HG03175 (cell line): Measurements from ENCODE around the gene MPL.

ENCODE experiments used
- ATAC-seq: cut with Tn5 transposase; IDR thresholded peaks from one replicate; pipeline ENCODE4 v1.9.1; 2021; ENCODE audit warnings: mild to moderate bottlenecking, moderate library complexity; ENCODE audit not compliant: unreplicated experiment

MPL gene

DNA sequence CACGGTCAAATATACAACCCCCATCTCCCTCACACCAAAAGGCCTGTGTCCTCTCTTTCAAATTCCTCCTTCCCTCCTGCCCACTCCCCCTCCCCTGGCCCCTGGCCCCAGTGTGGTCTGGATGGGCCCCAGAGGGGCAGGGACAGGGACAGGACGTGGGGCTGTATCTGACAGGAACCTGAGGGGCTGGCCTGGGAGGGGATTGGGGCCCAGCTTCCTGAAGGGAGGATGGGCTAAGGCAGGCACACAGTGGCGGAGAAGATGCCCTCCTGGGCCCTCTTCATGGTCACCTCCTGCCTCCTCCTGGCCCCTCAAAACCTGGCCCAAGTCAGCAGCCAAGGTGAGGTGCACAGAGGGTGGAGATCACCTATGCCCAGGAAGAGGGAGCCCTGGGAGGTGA is at the start of gene MPL:
Gene MPL (plus strand): TSS at position 231 of the 400 bp plus-strand sequence. CDS start 31 bp downstream, at position 262.
- ATAC-seq = no peak

DNA sequence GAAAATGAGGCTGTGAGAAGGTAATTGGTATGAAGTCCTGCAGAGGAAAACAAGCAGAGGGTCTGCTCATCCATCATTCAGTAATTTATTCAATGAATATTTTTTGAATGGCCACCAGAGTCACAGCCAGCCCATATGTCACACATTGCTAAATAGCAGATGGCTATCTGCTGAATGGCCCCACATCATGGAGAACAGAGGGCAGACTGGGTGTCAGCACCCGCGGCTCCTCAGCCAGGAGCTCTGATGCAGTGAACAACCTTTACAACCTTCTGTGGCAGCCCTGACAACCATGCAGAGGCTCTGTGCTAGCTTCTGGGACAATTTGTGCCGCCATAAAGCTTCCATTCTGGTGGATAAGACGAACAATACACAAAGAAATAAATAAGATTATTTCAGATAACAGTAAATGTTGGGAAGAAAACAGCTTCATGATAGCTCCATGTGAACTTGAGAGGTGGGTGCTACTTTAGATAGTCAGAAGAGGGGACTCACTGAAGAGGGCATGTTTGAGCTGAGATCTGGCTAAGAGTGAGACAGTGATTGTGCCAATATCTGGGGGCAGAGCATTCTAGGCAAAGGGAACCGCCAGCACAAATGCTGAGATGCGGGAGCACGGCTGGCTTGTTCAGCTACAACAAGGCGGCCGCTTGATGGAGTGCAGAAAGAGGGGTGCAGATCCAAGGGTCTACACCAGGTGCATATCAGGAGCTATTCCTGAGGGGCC is 49.4 kb upstream of the MPL start:
- ATAC-seq = no peak

DNA sequence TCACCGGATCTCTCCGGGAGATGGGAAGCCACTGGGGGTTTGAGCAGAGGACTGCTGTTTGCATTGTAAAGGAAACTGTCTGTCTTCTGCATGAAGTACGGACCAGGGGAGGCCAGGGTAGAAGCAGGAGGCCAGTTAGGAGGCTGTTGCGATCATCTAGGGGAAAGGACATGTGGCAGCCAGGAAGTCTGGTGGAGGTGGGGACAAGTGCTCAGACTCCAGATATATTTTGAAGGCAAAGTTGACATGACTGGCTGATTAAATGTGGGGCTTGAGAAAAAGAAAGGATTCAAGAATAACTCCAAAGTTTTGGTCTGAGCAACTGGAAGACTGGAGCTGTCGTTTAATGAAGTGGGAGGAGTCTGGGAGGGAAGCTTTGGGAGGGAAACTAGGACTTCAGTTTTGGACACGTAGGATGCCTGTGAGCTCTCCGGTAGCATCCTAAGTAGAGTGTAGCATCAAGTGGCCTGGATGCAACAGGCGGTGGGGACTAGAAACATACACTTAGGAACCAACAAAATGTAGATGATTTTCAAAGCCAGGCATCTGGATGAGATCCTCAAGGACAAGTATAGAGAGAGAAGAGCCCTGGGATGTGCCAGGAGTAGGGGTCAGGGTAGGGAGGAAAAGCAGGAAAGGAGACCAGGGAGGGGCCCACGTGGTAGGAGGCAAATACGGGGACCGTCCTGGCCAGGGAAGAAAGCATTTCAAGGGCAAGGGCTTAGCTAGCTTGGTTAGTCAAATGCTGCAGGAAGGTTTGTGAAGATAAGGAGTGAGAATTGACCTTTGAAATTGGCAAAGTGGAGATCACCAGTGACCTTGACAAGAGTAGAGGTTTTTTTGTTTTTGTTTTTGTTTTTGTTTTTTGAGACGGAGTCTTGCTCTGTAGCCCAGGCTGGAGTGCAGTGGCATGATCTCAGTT is 48.6 kb upstream of the MPL start:
- ATAC-seq = no peak

DNA sequence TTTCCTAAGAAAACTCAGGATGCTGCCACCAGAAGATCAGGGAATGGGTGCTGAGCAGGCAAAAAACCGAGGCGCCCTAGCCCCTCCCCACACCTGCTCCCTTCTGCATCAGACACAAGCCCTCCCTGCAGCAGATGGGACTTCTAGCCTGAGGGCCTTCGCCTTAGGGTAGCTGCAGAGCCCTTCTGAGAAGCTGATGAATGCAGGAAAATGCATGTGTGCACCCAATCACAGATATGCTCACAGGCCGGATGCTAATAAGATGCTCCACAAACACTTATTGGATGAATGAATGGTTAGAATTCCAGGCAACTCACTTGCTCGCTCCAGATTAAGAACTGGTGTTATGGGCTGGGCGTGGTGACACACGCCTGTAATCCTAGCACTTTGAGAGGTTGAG is 45.4 kb upstream of the MPL start:
- no peak for ATAC-seq

DNA sequence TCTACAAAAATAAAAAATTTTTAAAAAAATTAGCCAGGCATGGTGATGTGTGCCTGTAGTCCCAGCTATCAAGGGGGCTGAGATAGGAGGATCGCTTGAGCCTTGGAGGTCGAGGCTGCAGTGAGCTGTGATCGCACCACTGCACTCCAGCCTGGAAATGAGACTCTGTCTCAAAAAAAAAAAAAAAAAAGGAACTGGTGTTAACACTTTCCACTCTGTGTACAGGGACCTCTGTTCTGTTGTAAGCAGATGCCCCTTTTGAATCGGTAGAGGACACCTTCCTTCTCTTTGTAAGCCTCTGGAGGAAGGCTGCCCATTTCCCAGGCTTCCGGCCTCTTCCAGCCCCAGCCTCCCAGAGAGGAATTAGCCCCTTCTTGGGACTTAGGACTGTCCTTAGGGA is 44.9 kb upstream of the MPL start:
- ATAC-seq = no peak

DNA sequence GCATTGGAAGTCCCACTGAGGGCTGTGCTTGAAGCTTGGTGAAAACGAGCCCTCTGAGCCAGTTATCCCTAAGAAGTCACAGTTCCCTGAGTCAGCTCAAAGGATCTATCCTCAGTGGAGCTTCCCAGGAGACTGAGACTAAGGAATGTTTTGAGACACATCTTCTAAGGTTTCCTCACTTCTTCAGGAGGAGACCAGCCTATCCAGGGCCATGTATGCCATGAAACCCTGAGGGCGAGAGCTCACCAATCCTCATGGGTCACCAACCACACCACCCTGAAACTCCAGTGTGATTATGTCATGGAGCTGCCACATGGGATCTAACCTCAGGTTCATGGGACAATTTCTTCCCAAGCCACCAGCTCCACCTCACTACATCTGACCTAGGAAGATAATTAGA is 44.4 kb upstream of the MPL start:
- ATAC-seq = no peak

DNA sequence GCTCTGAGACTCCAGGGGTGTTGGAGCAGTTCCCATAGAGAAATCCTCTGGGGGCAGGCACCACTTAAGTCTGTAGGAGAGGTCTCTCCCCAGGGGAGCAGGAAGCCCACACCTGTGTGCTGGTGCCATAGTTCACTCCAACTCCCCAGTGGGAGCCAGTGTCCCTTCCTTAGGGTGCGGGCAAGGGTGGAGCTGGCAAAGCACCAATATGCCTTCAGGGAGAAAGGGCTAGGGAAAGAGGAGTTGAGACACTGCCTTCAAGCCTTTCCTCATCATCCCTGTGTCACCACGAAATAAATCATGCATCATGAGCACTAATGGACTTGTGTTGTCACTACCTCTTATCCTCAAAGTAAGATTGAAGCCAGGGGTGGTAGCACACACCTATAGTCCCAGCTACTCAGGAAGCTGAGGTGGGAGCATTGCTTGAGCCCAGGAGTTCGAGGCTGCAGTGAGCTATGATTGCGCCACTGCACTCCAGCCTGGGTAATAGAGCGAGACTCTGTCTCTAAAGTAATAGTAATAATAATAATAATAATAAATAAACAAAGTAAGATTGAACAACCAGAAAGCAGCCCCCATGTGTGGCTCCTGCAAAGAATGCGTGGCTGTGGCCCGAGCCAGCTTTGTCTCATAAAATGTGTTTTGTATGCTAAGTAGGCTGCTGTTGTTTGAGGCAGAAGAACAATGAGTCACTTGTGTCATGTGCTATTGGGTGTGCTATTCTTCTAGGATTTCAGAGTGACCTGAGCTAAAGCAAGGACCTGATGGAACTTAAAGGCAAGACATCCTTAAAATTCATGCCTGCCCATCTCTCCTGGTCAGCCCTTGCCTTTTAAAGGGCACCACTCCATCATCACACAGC is 43.5 kb upstream of the MPL start:
- ATAC-seq = no peak

DNA sequence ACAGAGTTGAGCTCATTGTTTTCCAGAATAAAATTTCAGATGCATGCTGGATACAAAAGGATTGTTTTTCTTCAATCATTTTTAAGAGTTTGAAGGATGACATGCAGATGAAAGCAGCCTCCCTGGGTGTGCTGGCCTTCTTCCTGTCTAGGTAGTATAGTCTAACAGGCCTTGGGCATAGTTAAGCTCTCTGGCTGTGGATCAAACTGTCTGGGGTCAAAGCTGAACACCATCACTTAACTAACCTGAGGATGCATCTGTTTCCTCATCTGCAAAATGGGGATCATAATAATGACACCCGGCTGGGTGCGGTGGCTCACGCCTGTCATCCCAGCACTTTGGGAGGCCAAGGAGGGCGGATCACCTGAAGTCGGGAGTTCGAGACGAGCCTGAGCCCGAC is 42.9 kb upstream of the MPL start:
- no peak for ATAC-seq

DNA sequence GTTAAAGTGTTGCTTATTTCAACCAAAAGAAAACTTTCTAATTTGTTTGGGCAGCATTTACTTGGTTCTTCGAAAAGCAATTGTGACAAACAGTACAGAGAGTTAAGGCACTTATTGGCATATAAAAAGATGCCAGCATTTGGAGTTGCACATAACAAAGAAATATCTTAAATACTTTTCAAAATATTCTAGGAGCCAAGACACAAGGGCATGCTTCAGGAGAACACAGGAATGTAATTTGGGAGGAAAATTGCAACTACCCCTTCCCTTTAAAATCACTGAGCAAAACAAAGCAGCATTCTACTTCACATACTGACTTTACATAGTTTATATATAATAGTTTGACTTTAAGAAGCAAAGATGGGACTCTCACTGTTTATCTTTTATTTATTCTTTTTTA is 41.4 kb upstream of the MPL start:
- ATAC-seq = no peak

DNA sequence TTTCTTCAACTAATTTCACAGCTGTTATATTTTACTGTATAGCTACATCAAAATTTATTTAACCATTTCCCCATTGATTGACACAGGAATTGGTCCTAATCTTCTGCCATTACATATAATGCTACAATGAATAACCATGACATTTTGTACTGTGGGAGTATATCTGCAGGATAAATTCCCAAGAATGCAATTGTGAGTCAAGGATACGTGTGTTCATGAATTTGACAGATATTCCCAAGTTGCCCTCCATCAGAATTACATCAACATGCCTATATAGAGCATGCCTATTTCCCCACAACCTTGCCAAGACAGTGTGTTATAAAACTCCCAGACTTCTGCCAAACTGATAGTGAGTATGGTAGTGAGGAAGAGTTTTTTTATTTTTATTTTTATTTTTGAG is 39.6 kb upstream of the MPL start:
- ATAC-seq = no peak

DNA sequence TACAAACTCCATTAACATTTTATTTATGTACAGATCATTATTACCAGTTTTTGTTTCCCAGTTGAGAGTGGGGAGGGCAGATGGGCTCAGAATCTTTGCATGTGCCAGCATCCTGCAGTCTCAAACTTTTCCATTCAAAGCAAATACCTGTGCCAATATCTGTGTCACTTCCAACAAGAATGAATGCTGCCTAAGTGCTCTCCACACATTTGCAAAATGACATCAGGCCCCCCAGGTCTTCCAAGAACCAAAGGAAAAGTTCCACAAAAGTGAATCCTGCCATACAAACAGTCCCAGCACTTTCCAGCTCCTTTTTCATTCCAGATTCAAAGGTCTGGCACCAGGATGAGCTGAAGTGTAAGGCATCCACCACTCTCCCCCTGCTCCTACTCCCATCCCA is 38.5 kb upstream of the MPL start:
- ATAC-seq = no peak

DNA sequence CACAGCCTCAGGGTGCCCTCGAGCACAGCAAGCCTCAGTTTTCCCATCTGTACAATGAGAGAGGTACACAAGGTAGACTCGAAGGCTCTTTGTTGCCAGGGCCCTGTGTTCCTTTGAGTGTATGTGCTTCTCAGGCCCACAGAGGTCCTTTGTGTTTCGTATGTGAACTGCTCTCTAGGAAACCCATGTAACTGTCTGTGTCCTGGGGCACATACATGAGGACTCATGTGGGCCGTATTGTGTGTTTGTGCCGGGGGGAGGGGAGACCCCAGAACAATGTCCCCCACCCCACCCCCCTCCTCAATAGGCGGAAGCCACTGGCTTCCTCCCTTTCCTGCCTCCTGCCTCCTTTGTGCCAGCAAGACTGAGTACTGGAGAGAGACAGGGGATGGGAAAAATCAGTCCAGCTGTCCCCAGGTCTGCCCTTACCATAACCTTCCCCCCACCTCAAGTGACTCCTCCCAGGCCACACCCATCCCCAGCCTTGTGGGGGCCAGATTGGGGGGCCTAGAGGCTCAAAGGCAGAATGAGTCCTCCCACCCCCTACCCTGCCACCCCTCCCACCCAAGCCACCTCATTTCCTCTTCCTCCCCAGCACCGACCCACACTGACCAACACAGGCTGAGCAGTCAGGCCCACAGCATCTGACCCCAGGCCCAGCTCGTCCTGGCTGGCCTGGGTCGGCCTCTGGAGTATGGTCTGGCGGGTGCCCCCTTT is 37.1 kb upstream of the MPL start, which contains the start of gene TIE1:
Gene TIE1 (plus strand): TSS at position 605 of the 717 bp plus-strand sequence. CDS start 90 bp downstream, at position 695.
- ATAC-seq = no peak

DNA sequence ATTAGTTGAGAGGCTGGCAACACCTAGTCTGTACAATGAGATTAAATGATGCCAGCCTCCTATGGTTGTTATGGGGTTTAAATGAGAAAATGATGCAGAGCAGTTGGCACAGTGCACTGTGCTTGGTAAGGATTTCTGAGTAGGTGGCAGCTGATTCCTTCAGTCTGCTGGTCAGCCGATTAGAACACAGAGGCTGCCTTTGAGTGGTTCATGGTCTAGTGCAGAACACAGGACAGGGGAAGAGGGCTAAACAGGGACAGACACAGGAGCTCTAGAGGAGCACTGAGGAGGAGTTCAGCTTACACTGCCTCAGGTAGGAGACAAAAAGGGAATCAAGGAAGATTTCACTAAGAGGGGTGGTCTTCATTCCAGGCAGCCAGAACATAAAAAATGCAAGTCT is 35.4 kb upstream of the MPL start:
- ATAC-seq = no peak

DNA sequence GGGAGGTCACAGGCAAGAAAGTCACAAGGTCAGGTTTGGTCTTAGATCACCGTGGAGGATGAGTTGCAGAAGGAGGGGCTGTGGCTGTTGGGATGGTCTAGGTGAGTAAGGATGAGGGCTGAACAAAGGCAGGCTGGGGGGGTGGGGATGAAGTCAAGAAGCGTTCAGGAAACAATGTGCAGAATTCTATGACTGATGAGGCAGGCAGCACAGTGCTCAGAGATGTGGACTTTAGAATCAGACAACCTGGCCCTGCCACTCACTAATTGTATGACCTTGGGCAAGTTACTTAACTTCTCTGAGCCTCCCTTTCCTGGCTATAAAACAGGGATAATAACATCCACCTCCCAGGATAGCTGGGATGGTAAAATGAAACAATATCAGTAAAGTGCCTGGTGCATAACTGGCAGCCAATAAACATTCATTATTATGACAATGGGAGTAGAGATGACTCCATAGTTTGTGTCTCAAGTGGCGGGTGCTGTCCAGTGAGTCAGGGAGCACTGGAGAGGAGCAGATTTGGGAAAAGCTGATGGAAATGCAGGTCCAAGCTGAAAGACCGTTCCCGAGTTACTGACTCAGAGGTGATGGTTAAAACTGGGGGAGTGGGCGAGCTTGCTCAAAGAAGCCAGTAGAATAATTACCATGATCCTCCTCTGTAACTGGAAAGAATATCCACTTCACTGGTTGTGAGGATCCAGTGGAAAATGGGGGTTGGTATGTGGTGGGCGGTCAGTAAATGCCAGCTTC is 34.7 kb upstream of the MPL start:
- no peak for ATAC-seq

DNA sequence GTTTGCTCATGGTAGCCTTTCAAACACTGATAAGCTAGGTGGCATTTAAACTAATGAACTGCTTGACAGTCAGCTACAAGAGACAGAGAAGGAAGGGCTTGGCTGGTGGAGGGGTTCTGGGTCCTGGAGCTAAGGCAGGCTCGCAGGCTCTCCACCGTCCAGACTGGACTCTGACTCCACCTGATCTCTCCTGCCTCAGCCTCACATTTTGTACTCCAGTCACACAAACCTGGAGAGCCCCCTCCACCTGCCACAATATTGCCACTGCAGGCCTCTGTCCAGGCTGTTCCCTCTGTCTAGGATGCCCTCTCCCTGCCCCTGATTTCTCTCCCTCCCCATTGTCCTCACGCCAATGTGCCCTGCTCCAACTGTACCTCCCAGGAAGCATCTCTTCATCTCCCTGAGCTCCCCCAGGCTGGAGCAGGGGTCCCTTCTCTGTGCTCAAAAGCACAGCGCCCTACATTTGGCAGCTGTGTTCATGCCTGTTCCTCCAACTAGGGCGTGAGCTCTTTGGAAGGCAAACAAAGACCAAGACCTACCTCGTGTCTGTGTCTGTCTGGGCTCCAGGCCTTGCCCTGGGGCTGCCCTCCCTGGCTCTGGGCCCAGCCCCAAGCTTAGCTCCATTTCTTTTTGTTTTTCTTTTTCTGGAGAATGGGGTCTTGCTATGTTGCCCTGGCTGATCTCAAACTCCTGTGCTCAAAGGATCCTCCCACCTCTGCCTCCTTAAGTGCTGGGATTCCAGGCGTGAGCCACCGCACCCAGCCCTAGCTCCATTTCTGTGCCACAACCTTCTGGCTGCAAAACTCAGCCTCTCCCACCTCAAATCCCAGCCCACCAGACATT is 33.9 kb upstream of the MPL start:
- ATAC-seq = no peak

DNA sequence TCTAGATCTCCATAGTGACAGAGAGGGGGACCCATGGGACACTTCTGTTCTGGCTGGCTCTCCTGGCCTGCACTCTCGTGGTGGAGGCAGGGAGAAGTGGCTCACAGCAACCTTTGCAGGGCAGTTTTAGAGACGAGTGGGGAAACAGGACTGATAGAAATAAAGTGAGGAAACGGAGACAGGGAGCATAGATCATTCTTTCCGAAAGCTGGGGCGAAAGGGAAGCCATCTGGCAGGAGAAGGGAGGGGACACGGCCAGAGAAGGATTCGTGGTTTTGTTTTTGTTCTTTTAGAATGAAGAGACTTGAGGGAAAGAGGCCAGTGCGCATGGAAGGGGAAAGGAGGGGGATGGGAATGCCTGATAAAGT is 33.3 kb upstream of the MPL start:
- ATAC-seq = no peak

DNA sequence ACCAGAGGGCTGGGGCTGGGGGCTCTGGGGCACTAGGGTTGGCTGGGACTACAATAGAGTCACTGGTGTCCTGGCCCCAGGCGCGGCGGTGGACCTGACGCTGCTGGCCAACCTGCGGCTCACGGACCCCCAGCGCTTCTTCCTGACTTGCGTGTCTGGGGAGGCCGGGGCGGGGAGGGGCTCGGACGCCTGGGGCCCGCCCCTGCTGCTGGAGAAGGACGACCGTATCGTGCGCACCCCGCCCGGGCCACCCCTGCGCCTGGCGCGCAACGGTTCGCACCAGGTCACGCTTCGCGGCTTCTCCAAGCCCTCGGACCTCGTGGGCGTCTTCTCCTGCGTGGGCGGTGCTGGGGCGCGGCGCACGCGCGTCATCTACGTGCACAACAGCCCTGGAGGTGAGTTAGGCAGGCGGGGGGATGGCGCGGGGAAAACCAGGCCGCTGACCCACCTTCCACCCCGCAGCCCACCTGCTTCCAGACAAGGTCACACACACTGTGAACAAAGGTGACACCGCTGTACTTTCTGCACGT is 32.8 kb upstream of the MPL start:
- no peak for ATAC-seq

DNA sequence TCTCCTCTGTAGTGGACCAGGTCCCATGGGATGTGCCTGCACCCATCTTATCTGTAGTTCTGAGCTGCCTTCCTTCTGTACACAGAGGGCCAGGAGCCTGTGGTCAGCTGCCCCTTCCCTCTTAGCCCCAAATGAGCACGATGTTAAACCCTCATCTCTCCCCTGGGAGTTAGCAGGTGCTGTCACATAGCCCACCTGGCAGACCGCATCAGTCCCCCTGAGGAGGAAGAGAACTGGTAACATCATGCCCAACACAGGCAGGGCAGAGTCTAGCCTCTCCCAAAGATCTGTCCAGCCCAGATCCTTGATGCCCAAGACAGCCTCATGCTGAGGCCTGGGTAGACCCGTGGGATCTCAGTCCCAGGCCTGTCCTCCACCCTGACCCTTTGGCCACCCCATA is 32.2 kb upstream of the MPL start:
- ATAC-seq = no peak
